ENCODE data around the gene SLC37A4. TPM values are rescaled to one million over a fixed set of nuclear protein-coding genes. Genes with fewer than 3 reads are reported as not detected.
"Not testable (repeated sequence)": the region's sequence is repeated elsewhere in the genome, so short reads cannot be mapped to it uniquely, and the experiment has no call there.

The SLC37A4 gene
- total RNA-seq (2014; rRNA removed; shearing (Covaris generic)), result 14.2 and 19.1 TPM in 2 replicates
- 37.8 and 48.1 TPM in 2 replicates for polyA plus RNA-seq (2015; cell fraction: cytosol; rRNA removed)
- 75.9 and 79.1 TPM in 2 replicates for polyA plus RNA-seq (2015; cell fraction: nucleus; rRNA removed)

DNA sequence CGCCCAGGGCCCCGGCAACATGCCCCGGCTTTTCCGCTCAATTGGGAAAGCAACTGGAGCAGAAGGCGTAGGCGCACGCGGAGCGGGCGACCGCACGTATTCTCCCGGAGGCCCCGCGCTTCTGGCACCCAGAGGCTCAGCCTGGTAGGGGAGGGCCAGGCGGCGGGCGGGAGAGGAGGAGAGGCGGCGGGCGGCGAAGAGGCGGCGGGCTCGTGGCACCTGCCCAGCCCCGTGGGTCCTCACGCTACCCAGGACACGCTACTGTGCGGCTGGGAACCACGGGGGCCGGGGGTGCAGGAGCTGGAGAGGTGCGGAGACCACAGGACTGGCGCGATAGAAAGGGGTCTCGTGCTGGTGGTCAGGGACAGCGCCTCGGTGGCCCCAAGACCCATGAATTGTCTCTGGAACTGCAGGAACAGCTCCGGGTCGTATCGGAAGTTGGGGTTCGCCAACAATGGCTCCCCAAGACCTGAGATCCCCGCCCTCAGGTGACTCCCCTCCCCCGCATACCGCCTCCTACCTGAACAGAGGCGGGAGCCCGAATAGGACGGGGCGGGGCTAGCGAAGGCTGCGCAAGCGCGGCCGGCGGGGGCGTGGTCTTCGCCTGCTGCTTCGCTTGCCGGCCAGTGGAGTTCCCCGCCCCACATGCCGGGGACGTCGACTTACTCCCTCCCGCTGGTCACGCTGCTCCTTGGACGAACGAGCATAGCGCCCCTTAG is at the start of gene SLC37A4:
Gene SLC37A4, minus strand, starts transcription at position 549 of the 719 bp plus-strand sequence.
- in situ Hi-C loops (cut with HindIII; ENCODE audit: low pct_unique_long_range_greater_than_20kb, low sequenced_read_pairs), result no loop called here
- peak; percentile 95 for DNase-seq (ENCODE audit: low read depth, low spot score)

DNA sequence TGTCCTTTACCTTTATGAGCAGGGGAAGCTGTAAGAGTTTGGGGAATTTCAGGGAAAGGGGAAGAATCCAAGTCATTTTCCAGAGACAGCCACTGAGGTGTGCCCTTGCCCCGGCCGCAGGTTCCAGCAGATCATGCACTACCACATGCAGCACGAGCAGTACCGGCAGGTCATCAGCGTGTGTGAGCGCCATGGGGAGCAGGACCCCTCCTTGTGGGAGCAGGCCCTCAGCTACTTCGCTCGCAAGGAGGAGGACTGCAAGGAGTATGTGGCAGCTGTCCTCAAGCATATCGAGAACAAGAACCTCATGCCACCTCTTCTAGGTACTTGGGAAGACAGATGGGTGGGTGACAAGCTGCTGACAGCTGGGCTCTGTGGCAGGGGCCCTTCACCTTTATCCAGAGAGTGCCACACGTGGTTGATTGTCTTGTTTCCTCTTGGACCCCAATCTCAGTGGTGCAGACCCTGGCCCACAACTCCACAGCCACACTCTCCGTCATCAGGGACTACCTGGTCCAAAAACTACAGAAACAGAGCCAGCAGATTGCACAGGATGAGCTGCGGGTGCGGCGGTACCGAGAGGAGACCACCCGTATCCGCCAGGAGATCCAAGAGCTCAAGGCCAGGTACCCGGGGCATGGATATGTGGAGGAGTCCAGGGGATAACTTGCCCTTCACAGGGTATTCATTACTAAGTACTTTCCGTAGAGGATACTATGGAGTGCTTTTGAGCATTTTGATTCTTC is 48.2 kb upstream of the SLC37A4 start:
- no peak for DNase-seq (ENCODE audit: low read depth, low spot score)
- in situ Hi-C loops (cut with HindIII; ENCODE audit: low pct_unique_long_range_greater_than_20kb, low sequenced_read_pairs), result no loop called here

DNA sequence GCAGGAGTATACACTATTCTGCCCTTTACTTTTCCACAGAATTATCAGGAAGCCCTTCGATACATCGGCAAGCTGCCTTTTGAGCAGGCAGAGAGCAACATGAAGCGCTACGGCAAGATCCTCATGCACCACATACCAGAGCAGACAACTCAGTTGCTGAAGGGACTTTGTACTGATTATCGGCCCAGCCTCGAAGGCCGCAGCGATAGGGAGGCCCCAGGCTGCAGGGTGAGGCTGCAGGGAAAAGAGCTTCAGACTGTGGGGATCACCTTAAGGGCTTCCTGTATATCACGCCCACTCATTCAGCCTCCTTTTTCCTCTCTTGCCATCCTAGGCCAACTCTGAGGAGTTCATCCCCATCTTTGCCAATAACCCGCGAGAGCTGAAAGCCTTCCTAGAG is 47.2 kb upstream of the SLC37A4 start:
- in situ Hi-C loops (cut with HindIII; ENCODE audit: low pct_unique_long_range_greater_than_20kb, low sequenced_read_pairs), result no loop called here
- no peak for DNase-seq (ENCODE audit: low read depth, low spot score)

DNA sequence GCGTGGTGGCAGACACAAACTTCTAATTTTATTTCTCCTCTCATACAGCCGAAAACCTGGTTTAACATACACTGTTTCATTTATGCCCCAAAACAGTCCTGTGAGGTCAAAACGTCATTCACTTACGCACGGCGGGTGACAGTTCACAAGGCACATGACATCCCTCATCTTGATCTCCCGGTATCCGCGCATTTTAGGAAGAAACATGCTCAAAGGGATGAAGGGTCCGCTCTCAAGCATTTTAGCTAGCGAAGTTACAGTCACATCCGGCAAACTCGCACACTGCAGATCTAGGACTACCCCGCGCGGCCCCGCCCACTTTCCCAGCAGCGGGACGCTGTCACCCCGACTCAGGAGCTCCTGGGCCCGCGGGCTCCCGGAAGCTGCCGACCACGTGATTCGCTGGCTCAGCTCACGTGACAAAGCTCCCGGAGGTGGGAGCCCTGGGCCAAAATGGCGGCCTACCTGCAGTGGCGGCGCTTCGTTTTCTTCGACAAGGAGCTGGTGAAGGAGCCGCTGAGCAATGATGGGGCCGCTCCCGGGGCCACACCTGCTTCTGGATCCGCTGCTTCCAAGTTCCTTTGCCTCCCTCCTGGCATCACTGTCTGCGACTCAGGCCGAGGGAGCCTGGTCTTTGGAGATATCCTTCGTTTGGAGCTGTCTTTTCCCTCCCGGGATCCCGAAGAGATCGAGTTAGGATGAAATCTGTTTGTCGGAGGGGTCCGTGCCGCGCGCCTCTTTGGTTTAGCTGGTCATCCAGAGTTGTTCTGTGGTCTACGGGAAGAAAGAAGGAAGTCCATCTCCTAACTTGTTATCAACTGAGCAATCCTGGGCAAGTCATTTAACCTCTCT is 36.9 kb upstream of the SLC37A4 start, which contains the start of gene VPS11:
Gene VPS11, plus strand, starts transcription at position 448 of the 852 bp plus-strand sequence. Its CDS starts 6 bp downstream, at position 454.
- DNase-seq (ENCODE audit: low read depth, low spot score), result peak; percentile 92

DNA sequence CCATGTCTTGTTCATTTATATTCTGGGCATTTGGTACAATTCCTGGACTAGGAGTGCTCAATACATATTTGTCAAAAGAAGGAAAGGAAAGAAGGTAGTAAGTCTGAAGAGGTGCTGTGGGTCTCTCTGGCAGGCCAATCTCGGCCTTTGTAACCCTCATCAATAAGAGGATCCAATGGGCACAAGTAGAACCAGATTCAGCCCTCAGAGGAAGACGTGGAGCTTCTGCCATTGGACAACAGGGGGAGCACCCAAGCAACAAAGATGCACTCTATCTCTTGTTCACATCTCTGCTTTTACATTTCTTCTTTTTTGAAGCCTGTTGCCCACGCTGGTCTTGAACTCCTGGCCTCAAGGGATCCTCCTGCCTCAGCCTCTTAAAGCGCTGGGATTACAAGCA is 34.7 kb upstream of the SLC37A4 start:
- in situ Hi-C loops (cut with HindIII; ENCODE audit: low pct_unique_long_range_greater_than_20kb, low sequenced_read_pairs), result no loop called here
- peak; percentile 61 for DNase-seq (ENCODE audit: low read depth, low spot score)

More for the DNA sequence above, 36.9 kb upstream of the SLC37A4 start, which contains the start of gene VPS11:
- in situ Hi-C loops (cut with HindIII; ENCODE audit: low pct_unique_long_range_greater_than_20kb, low sequenced_read_pairs), result no loop called here

DNA sequence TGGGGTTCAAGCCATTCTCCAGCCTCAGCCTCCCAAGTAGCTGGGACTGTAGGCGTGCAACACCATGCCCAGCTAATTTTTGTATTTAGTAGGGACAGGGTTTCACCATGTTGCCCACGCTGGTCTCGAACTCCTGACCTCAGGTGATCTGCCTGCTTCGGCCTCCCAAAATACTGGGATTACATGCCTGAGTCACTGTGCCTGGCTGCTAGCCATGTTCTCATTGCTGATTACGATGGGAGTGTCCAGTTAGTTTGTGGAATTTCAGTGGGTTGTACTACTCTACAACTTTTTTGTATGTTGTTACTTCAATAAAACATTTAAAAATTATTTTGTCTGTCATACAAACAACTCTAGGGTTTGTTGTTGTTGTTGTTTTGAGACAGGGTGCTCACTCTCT is 32.1 kb upstream of the SLC37A4 start:
- DNase-seq (ENCODE audit: low read depth, low spot score), result no peak
- in situ Hi-C loops (cut with HindIII; ENCODE audit: low pct_unique_long_range_greater_than_20kb, low sequenced_read_pairs), result no loop called here

DNA sequence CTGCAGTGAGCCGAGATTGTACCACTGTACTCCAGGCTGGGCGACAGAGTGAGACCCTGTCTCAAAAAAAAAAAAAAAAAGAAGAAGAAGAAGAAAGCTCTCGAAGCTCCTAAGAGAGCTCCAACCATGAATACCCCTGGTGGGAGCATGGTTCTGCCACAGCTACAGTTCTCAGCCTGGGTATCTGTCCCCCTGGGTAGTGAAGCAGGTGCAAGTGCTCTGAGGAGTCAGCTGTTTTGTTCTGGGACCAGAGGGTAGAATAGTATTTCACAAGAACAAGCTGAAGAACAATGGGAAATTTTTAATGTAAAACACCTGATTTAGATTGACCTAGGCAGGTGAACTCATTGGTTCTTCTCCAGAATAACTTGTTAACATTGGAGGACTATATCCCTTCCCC is 30.6 kb upstream of the SLC37A4 start:
- in situ Hi-C loops (cut with HindIII; ENCODE audit: low pct_unique_long_range_greater_than_20kb, low sequenced_read_pairs), result no loop called here
- DNase-seq (ENCODE audit: low read depth, low spot score), result no peak

DNA sequence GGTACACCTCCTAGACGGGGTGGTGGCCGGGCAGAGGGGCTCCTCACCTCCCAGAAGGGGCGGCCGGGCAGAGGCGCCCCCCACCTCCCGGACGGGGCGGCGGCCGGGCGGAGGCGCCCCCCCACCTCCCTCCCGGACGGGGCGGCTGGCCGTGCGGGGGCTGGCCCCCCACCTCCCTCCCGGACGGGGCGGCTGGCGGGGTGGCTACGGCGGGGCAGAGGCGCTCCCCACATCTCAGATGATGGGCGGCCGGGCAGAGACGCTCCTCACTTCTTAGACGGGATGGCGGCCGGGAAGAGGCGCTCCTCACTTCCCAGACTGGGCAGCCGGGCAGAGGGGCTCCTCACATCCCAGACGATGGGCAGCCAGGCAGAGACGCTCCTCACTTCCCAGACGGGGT is 28.5 kb upstream of the SLC37A4 start:
- DNase-seq (ENCODE audit: low read depth, low spot score); in situ Hi-C loops (cut with HindIII; ENCODE audit: low pct_unique_long_range_greater_than_20kb, low sequenced_read_pairs): not testable (repeated sequence)

DNA sequence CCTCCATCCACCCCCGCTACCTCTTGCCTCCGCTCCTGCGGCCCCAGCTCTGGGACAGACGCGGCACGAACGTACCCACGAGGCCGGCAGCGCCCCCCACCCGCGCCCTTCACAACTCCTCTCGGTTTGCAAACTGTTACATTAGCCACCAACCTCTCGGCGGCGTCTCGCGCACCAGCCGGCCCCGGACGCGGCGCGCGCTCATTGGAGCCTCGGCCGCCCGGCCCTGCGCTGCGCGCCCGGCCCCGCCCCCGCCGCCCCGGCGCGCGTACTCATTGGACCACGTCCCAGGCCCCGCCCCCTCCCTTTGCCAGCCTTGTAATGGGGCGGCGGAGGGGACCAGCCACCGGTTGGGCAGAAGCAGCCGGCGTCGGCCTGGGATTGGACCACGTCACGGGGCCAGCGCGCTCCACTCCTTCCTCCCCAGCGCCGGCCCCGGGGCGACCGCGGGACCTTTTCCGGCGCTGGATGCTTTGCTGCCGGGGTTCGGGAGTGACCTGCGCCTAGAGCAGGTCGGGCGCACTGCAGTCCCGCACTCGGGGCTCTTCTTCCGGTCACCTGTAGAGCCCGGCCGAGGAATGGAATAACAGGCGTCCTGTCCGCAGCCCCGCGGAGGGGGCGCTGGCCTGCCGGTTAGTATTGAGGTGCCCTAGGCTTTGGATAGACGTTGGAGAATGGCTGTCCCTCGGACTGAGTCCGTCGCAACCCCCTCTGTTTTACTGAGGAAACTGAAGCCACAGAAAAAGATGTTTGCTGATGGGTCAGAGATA is 26.5 kb upstream of the SLC37A4 start, which contains the start of gene HYOU1:
Gene HYOU1, minus strand, starts transcription at position 206 of the 770 bp plus-strand sequence. CDS start 1,045 bp downstream, outside the sequence.
- peak; percentile 92 for DNase-seq (ENCODE audit: low read depth, low spot score)
- in situ Hi-C loops (cut with HindIII; ENCODE audit: low pct_unique_long_range_greater_than_20kb, low sequenced_read_pairs), result no loop called here

DNA sequence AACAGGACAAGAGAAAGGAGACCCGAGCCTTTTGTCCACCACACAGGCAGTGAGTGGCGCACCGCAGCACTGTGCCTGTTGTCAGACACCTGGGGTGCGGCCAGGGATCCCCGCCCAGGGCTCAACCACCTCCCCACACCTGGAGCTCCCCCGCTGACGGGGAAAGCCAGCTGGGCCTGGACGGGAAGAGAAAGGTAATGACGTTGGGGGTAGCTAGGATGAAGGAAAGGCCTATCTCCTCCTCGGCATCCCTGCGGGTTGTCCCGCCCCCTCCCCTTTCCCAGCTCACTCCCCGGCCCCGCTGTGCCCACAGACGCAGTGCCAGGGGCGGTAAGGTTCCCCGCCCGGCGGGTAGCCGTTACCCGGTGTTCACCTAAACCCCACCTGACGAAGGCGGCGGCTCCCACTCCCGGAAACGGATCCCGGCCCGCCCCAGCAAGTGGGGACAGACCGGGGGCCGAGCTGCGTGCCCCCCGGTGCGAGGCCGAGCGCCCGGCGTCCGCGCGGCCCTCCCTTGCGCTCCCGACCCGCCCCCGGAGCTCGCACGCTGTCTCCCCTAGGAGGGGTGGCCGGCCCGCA is 25.8 kb upstream of the SLC37A4 start:
- DNase-seq (ENCODE audit: low read depth, low spot score), result no peak
- in situ Hi-C loops (cut with HindIII; ENCODE audit: low pct_unique_long_range_greater_than_20kb, low sequenced_read_pairs), result no loop called here

DNA sequence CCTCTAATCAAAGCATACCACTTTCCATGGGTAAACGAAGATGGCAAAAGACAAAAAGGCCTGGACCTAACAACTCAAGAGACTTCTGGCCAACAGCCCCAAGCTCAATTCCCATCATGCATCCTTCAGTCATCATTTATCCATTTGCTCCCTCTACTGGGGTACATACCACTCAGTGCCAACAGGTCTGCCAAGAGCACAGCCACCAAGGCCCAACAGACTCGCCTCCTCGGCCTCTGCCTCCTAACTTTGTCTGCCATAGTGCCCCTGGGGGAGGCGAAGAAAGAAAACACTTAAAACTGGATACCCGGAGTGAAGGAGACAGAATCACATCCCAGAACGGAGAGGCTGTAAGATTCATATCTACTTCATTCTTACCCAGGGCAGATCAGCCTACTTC is 25.2 kb upstream of the SLC37A4 start:
- peak; percentile 61 for DNase-seq (ENCODE audit: low read depth, low spot score)
- in situ Hi-C loops (cut with HindIII; ENCODE audit: low pct_unique_long_range_greater_than_20kb, low sequenced_read_pairs), result no loop called here

DNA sequence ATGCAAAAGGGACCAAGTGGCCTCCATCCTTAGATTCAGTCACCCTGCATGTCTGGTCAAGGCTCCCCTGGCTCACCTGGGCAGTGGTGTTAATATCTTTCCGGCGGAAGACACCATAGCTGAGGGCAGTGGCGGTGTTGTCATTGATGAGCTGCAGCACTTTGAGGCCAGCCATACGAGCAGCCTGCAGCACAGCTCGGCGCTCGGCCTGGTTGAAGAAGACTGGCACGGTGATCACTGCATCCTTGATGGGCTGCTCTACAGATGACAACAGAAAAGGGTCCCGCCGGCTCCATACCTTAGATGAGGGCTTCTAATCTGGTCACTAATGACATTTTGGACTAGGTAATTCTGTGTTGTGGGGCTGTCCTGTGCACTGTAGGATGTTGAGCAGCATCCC is 23.7 kb upstream of the SLC37A4 start:
- in situ Hi-C loops (cut with HindIII; ENCODE audit: low pct_unique_long_range_greater_than_20kb, low sequenced_read_pairs), result no loop called here
- DNase-seq (ENCODE audit: low read depth, low spot score), result no peak

DNA sequence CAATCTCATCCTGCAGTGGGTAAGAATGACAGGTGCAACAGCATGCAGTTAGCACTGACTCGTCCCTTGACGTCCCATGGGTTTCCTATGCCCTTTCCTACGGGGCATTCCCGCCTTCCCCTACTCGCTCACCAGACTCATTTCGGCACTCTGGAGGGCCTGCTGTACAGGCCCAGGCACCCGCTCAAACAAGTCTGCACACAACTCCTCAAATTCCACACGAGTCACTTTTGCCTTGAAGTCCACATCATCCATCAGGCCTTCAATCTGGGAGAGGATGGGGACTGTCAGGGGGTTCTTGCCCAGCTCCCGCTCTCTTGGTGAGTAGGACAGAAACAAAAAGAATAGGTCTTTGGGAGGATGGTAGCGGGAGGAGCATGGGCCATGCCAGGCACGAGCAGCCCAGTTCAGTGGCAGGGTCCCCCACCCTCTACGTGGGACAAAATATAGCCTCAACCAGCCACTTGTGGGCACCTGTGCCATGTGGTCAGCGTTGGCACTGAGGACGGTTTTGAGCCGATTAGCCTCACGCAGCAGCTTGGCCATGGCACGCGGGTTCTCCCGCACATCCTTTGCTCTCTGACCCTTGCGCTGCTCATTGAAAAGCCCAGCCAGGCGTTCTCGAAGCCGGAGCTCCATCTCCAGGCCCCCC is 21.6 kb upstream of the SLC37A4 start:
- in situ Hi-C loops (cut with HindIII; ENCODE audit: low pct_unique_long_range_greater_than_20kb, low sequenced_read_pairs), result no loop called here

DNA sequence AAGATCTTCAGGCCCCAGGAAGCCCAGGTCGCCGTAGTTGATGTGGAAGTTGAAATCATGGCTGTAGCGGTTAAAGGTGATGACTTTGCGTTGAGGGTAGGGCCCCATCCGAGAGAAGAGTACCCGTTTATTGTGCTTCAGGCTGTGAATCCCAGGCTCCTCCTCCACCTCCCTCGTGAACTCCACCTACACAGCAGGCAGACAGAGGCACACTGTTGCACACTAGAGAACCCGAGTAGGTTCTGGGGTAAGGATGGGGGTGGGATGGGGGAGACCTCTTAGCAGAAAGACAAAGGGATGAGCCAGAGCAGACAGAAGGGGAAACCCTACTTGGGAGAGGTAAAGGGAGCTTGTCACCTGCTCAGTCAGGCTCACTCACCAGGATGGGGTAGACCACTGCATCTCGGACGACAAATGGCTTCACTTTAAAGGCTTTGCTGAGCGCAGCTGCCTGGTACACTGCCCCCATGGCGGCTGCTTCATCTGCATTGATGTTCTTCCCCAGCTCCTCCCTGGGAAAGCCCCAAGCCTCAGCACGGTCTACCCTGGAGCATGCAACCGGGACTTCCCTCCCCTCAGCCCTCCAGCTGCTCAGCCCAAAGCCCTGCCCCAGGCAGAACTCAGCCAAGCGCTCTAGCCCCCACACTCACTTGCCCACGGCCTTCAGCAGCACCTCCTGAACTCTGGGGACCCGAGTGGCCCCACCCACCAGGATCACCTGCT is 20.9 kb upstream of the SLC37A4 start:
- DNase-seq (ENCODE audit: low read depth, low spot score), result no peak
- in situ Hi-C loops (cut with HindIII; ENCODE audit: low pct_unique_long_range_greater_than_20kb, low sequenced_read_pairs), result no loop called here

More for the DNA sequence above, 21.6 kb upstream of the SLC37A4 start:
- no peak for DNase-seq (ENCODE audit: low read depth, low spot score)

DNA sequence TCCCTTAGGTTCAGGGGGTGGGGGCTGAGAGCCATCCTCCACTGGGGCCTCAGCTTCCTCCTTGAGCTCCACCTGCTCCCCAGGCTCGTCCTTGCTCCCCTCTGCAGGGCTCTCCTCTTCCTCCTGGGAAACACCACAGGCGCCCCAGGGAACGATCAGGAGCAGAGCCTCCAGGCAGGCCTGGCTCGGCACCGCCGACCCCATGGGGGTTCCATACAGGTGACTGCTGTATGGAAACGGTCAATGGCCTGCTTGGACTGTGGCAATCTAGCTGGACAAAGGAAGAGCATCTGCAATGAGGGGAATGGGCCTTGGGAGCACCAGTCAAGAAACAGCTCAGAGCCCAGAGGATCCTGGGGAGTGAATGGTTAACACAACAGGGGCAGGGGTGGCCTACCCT is 18.4 kb upstream of the SLC37A4 start:
- in situ Hi-C loops (cut with HindIII; ENCODE audit: low pct_unique_long_range_greater_than_20kb, low sequenced_read_pairs), result no loop called here
- no peak for DNase-seq (ENCODE audit: low read depth, low spot score)

DNA sequence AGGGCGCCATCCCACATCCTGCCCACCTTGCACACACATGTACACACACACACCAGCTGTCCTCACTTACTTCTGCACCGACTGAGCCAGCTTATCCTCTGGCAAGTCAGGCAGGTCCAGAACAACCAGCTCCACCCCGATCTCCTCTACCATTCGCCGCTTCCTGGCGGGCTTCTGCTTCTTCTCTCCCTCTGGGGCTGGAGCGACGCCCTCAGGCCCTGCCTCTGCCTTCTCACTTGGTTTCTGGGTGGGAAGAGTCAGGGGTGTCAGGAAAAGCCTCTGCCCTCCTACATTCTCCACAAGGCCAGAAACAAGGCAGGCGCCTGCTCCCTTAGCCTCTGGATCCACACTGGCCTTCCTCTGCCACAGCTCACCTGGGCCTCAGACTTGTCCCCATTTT is 18.0 kb upstream of the SLC37A4 start:
- DNase-seq (ENCODE audit: low read depth, low spot score), result no peak
- in situ Hi-C loops (cut with HindIII; ENCODE audit: low pct_unique_long_range_greater_than_20kb, low sequenced_read_pairs), result no loop called here
